Neural cell (in vitro differentiated cells): ENCODE results near the gene MAN2A2. TPM values are rescaled to one million over a fixed set of nuclear protein-coding genes. Genes with fewer than 3 reads are reported as not detected.

ENCODE experiments used
- H2AFZ ChIP-seq: fragments of 200-600, 300-800 bp; sonication (generic), shearing (Covaris generic); 2 replicates; pipeline ENCODE4 v1.6.0; 2014; ENCODE audit warnings: low read depth, mild to moderate bottlenecking, antibody characterized with exemption, low read length, moderate library complexity
- H3F3A ChIP-seq: fragments of 200-600 bp; shearing (Covaris generic); 2 replicates; pipeline ENCODE4 v1.6.1; 2016; ENCODE audit warnings: mild to moderate bottlenecking, moderate library complexity, mixed read lengths, antibody characterized with exemption, low read length; ENCODE audit not compliant: insufficient read depth, poor library complexity, severe bottlenecking
- H3K27ac ChIP-seq: fragments of 200-600, 300-800 bp; sonication (generic), shearing (Covaris generic); 2 replicates; pipeline ENCODE4 v1.5.1; 2014; ENCODE audit warnings: mild to moderate bottlenecking, low read length, moderate library complexity
- H3K27me3 ChIP-seq: fragments of 300-800, 200-600 bp; sonication (generic), shearing (Covaris generic); 2 replicates; pipeline ENCODE4 v1.6.0; 2014; ENCODE audit warnings: mild to moderate bottlenecking, low read depth, low read length, moderate library complexity; ENCODE audit not compliant: insufficient read depth
- H3K36me3 ChIP-seq: fragments of 300-800, 200-600 bp; sonication (generic), shearing (Covaris generic); 2 replicates; pipeline ENCODE4 v1.5.1; 2014; ENCODE audit warnings: mild to moderate bottlenecking, antibody characterized with exemption, low read length, moderate library complexity; ENCODE audit not compliant: insufficient read depth
- H3K4me2 ChIP-seq: fragments of 300-800, 200-600 bp; sonication (generic), shearing (Covaris generic); 2 replicates; pipeline ENCODE4 v1.6.0; 2014; ENCODE audit warnings: mild to moderate bottlenecking, low read length
- H3K4me3 ChIP-seq: fragments of 300-800, 200-600 bp; sonication (generic), shearing (Covaris generic); 2 replicates; pipeline ENCODE4 v1.5.1; 2014; ENCODE audit warnings: mild to moderate bottlenecking, low read length, moderate library complexity
- H3K79me2 ChIP-seq: fragments of 200-600 bp; shearing (Covaris generic); replicated peaks from 2 replicates; pipeline ENCODE4 v1.6.0; 2014; ENCODE audit warnings: mild to moderate bottlenecking, low read length, moderate library complexity; ENCODE audit not compliant: insufficient read depth
- H3K9ac ChIP-seq: fragments of 300-800, 200-600 bp; sonication (generic), shearing (Covaris generic); 2 replicates; pipeline ENCODE4 v1.6.1; 2016; ENCODE audit warnings: mild to moderate bottlenecking, low read length, mixed read lengths
- H3K9me2 ChIP-seq: fragments of 200-600 bp; shearing (Covaris generic); 2 replicates; pipeline ENCODE4 v1.6.1; 2016; ENCODE audit warnings: mild to moderate bottlenecking, low read length, mixed read lengths; ENCODE audit not compliant: insufficient read depth
- H3K9me3 ChIP-seq: fragments of 200-600, 300-800 bp; sonication (generic), shearing (Covaris generic); 2 replicates; pipeline ENCODE4 v1.6.1; 2016; ENCODE audit warnings: mild to moderate bottlenecking, mixed run types, low read length, moderate library complexity, mixed read lengths
- H4K20me1 ChIP-seq: fragments of 200-600 bp; shearing (Covaris generic); 2 replicates; pipeline ENCODE4 v1.6.1; 2016; ENCODE audit warnings: mild to moderate bottlenecking, mixed run types; ENCODE audit not compliant: insufficient read depth
- CTCF ChIP-seq: fragments of 450-650 bp; IDR thresholded peaks from 2 replicates; pipeline ENCODE4 v1.5.1; 2014; ENCODE audit warnings: antibody characterized with exemption, mild to moderate bottlenecking, moderate library complexity; ENCODE audit not compliant: poor library complexity, severe bottlenecking
- EP300 ChIP-seq: fragments of 450-650 bp; conservative IDR thresholded peaks from 2 replicates; pipeline ENCODE4 v1.6.1; 2014; ENCODE audit warnings: antibody characterized with exemption, mild to moderate bottlenecking, moderate library complexity; ENCODE audit not compliant: poor library complexity, severe bottlenecking
- EZH2 ChIP-seq: fragments of 200-600, 300-800 bp; shearing (Covaris generic), sonication (generic); IDR thresholded peaks from 2 replicates; pipeline ENCODE4 v1.6.1; 2014; ENCODE audit warnings: antibody characterized with exemption, low read length, borderline replicate concordance, mild to moderate bottlenecking; ENCODE audit not compliant: insufficient read depth, poor library complexity, severe bottlenecking
- MXI1 ChIP-seq: fragments of 450-650 bp; conservative IDR thresholded peaks from 2 replicates; pipeline ENCODE4 v1.6.1; 2014; ENCODE audit warnings: antibody characterized with exemption, mild to moderate bottlenecking; ENCODE audit not compliant: poor library complexity, severe bottlenecking
- POLR2AphosphoS5 ChIP-seq: IDR thresholded peaks from 2 replicates; pipeline ENCODE4 v1.6.1; 2012
- RAD21 ChIP-seq: fragments of 450-650 bp; conservative IDR thresholded peaks from 2 replicates; pipeline ENCODE4 v1.6.1; 2014; ENCODE audit warnings: antibody characterized with exemption, mild to moderate bottlenecking, moderate library complexity
- SMC3 ChIP-seq: fragments of 450-650 bp; conservative IDR thresholded peaks from 2 replicates; pipeline ENCODE4 v1.6.1; 2014; ENCODE audit warnings: antibody characterized with exemption, mild to moderate bottlenecking, moderate library complexity; ENCODE audit not compliant: poor library complexity
- TAF1 ChIP-seq: IDR thresholded peaks from 2 replicates; pipeline ENCODE4 v1.6.1; 2012; ENCODE audit warnings: low read depth
- polyA plus RNA-seq: library from polyadenylated mRNA; depleted of rRNA; stranded (reverse); fragments of >200 nt; gene quantifications from 2 replicates; pipeline ENCODE4 v1.2.3, GENCODE V29; 2014
- TF ChIP-seq, protein P1 (sequence below): IDR thresholded peaks from 2 replicates; pipeline ENCODE4 v1.6.1; 2012; ENCODE audit warnings: borderline replicate concordance

Gene MAN2A2
- polyA plus RNA-seq, 1 donor from 2014 or later: 59.8 TPM

DNA sequence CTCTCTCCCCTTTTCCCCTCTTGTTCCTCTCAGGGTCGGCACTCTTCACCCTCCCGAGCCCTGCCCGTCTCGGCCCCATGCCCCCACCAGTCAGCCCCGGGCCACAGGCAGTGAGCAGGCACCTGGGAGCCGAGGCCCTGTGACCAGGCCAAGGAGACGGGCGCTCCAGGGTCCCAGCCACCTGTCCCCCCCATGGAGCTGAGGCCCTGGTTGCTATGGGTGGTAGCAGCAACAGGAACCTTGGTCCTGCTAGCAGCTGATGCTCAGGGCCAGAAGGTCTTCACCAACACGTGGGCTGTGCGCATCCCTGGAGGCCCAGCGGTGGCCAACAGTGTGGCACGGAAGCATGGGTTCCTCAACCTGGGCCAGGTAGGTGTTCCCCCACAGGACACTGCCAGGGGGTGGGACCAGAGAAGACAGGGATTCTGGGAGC lies 27.5 kb upstream of the MAN2A2 start:
- H3K36me3 ChIP-seq: no peaks in the 10 kb centered on the region
- TF ChIP-seq TAF1 (no peak), RAD21 (no peak), MXI1 (no peak), SMC3 (no peak), EZH2 (no peak), POLR2AphosphoS5 (no peak), EP300 (no peak), CTCF (no peak)
- TF ChIP-seq, protein P1, sequence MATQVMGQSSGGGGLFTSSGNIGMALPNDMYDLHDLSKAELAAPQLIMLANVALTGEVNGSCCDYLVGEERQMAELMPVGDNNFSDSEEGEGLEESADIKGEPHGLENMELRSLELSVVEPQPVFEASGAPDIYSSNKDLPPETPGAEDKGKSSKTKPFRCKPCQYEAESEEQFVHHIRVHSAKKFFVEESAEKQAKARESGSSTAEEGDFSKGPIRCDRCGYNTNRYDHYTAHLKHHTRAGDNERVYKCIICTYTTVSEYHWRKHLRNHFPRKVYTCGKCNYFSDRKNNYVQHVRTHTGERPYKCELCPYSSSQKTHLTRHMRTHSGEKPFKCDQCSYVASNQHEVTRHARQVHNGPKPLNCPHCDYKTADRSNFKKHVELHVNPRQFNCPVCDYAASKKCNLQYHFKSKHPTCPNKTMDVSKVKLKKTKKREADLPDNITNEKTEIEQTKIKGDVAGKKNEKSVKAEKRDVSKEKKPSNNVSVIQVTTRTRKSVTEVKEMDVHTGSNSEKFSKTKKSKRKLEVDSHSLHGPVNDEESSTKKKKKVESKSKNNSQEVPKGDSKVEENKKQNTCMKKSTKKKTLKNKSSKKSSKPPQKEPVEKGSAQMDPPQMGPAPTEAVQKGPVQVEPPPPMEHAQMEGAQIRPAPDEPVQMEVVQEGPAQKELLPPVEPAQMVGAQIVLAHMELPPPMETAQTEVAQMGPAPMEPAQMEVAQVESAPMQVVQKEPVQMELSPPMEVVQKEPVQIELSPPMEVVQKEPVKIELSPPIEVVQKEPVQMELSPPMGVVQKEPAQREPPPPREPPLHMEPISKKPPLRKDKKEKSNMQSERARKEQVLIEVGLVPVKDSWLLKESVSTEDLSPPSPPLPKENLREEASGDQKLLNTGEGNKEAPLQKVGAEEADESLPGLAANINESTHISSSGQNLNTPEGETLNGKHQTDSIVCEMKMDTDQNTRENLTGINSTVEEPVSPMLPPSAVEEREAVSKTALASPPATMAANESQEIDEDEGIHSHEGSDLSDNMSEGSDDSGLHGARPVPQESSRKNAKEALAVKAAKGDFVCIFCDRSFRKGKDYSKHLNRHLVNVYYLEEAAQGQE: no peak
- peaks cover 9% of the 10 kb centered on the region for H3K79me2 ChIP-seq

GRCh38 chr15:90876046-90876445 lies 27.1 kb upstream of the MAN2A2 start:
- Histone ChIP-seq H3K36me3 (no peaks in the 10 kb centered on the region), H2AFZ (no peak overlapping the region), H4K20me1 (no peaks in the 10 kb centered on the region), H3K4me2 (no peak overlapping the region), H3K27me3 (no peaks in the 10 kb centered on the region), H3K27ac (no peak overlapping the region), H3K9me2 (no peaks in the 10 kb centered on the region), H3K4me3 (no peak overlapping the region), H3F3A (no peaks in the 10 kb centered on the region), H3K79me2 (peaks cover 9% of the 10 kb centered on the region), H3K9me3 (no peaks in the 10 kb centered on the region), H3K9ac (no peak overlapping the region)
- no peak for TF ChIP-seq TAF1
- no peak for TF ChIP-seq MXI1
- TF ChIP-seq EP300: no peak
- TF ChIP-seq POLR2AphosphoS5: no peak
- TF ChIP-seq, protein P1: no peak
- no peak for TF ChIP-seq EZH2
- TF ChIP-seq CTCF: no peak
- TF ChIP-seq RAD21: no peak
- no peak for TF ChIP-seq SMC3

More for the DNA sequence above, 27.5 kb upstream of the MAN2A2 start:
- Histone ChIP-seq H3K9me3 (no peaks in the 10 kb centered on the region), H4K20me1 (no peaks in the 10 kb centered on the region), H3K9ac (no peak overlapping the region), H2AFZ (no peak overlapping the region), H3K4me3 (no peak overlapping the region), H3K9me2 (no peaks in the 10 kb centered on the region), H3K27ac (no peak overlapping the region), H3K27me3 (no peaks in the 10 kb centered on the region), H3F3A (no peaks in the 10 kb centered on the region), H3K4me2 (no peak overlapping the region)
